OCI-LY3 (cell line): Measurements from ENCODE around the gene RHCG.

Experiments
- CTCF ChIP-seq: fragments of 200-600, 300-600 bp; sonication (generic); IDR thresholded peaks from 2 replicates; pipeline ENCODE4 v1.5.1; 2014; ENCODE audit warnings: antibody characterized with exemption, low read length, low read depth
- EZH2phosphoT487 ChIP-seq: fragments of 200-600 bp; shearing (Covaris generic); IDR thresholded peaks from 2 replicates; pipeline ENCODE4 v1.6.1; 2018; ENCODE audit warnings: antibody characterized with exemption, mixed run types, low read depth

- no peak for TF ChIP-seq CTCF
- TF ChIP-seq EZH2phosphoT487: no peak
Measured at GRCh38 chr15:89444241-89445225, 51.9 kb downstream of the RHCG start.
